BLaER1 treated with 17β-estradiol and CSF1 and Interleukin-3, amounts not matched to agents 10 nM and 100 nM (cell line): ENCODE results near the gene VGF.
"Not testable (repeated sequence)": the region's sequence is repeated elsewhere in the genome, so short reads cannot be mapped to it uniquely, and the experiment has no call there.

Source experiments
- H3K27ac ChIP-seq, 11 experiments: shearing (Covaris generic); formaldehyde crosslinking; 2 replicates each; pipeline ENCODE4 v1.8.1; 2022
- H3K27me3 ChIP-seq, 11 experiments: shearing (Covaris generic); formaldehyde crosslinking; 2 replicates each; pipeline ENCODE4 v1.8.1; 2022
- H3K36me3 ChIP-seq, 11 experiments: shearing (Covaris generic); formaldehyde crosslinking; 2 replicates each; pipeline ENCODE4 v1.8.1; 2022
- H3K4me1 ChIP-seq, 10 experiments: shearing (Covaris generic); formaldehyde crosslinking; 2 replicates each; pipeline ENCODE4 v1.8.1; 2022
- H3K4me2 ChIP-seq, 11 experiments: shearing (Covaris generic); formaldehyde crosslinking; 2 replicates each; pipeline ENCODE4 v1.8.1; 2022
- H3K4me3 ChIP-seq, 10 experiments: shearing (Covaris generic); formaldehyde crosslinking; 2 replicates each; pipeline ENCODE4 v1.8.1; 2022
- H3K9ac ChIP-seq, 11 experiments: shearing (Covaris generic); formaldehyde crosslinking; 2 replicates each; pipeline ENCODE4 v1.8.1; 2022
- H3K9me3 ChIP-seq, 11 experiments: shearing (Covaris generic); formaldehyde crosslinking; replicated peaks in 1 of 11; 2 replicates each; pipeline ENCODE4 v1.8.1; 2022
- H4K20me1 ChIP-seq, 11 experiments: shearing (Covaris generic); formaldehyde crosslinking; 2 replicates each; pipeline ENCODE4 v1.8.1; 2022
- Cebpa-rat ChIP-seq, 11 experiments: shearing (Covaris generic); IDR thresholded peaks; 2 replicates each; pipeline ENCODE4 v1.8.1; 2022

VGF gene

DNA sequence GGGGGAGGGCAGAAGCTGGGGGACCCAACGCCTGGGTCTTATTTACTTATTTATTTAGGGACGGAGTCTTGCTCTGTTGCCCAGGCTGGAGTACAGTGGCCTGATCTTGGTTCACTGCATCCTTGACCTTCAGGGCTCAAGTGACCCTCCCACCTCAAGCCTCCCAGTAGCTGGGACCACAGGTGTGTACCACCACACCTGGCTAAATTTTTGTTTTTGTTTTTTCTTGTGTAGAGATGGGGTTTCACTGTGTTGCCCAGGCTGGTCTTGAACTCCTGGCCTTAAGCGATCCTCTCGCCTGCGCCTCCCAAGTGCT lies 37.2 kb upstream of the VGF start:
- H3K27me3 ChIP-seq: peaks cover 35 to 47% (median 42%) of the 10 kb centered on the region in 11 experiments
- no peak overlapping the region for H3K9ac ChIP-seq

DNA sequence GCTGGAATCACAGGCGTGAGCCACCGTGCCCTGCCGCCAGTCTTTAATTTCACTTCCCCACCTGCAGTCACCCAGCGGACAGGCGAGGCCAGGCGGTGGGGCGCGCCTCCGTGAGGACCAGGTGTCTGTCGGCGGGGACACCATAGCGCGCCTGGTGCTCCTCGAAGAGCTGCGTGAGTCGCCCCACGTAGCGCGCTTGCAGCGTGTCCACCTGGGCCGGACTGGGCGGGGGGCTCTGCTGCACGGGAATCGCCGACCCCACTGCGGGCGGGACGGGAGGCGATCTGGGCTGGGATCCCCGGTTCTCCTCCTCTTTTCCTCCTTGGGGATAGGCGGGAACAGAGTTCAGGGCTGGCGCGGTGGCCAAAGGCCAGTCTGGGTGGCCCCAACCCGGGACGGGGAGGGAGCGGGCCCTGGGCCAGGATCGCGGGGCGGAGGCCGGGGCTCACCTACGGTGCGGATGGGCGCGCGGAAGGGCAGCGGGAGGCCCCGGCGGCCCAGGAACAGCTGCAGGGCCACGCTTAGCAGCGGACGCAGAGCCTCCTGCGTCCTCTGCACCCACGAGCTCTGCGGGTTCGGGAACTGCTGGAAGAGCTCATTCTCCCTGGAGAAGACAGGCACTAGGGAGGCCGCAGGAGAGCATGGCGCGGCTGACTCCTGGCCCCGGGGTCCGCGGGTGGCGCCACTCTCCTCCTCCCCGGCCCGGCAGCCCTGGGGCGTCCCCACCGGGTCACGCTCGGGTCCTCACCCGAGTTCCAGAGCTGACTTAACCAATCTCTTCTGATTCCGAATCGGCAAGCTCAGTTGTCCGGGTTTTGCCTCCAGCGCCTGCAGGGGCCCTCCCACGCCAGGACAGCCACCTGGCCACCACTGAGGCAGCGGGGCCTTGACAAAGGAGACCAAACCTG lies 36.6 kb upstream of the VGF start:
- H3K9ac ChIP-seq: no peak overlapping the region
- no peak overlapping the region for H3K4me3 ChIP-seq

More for the DNA sequence above, 37.2 kb upstream of the VGF start:
- Histone ChIP-seq H3K4me2 (peak overlapping the region in 6 of 11 experiments; percentile 59 to 94 (median 82); a peak in 8 of 22 replicates), H3K36me3 (peaks cover 0 to 22% (median 17%) of the 10 kb centered on the region in 11 experiments; a peak in 15 of 22 replicates), H3K4me3 (no peak overlapping the region), H4K20me1 (peaks cover 0 to 21% (median 0%) of the 10 kb centered on the region in 11 experiments; a peak in 3 of 22 replicates), H3K4me1 (peaks cover 20 to 45% (median 35%) of the 10 kb centered on the region in 10 experiments), H3K27ac (no peak overlapping the region), H3K9me3 (no peaks in the 10 kb centered on the region)
- no peak for TF ChIP-seq Cebpa-rat (IDR thresholded peaks at IDR 0.05)

DNA sequence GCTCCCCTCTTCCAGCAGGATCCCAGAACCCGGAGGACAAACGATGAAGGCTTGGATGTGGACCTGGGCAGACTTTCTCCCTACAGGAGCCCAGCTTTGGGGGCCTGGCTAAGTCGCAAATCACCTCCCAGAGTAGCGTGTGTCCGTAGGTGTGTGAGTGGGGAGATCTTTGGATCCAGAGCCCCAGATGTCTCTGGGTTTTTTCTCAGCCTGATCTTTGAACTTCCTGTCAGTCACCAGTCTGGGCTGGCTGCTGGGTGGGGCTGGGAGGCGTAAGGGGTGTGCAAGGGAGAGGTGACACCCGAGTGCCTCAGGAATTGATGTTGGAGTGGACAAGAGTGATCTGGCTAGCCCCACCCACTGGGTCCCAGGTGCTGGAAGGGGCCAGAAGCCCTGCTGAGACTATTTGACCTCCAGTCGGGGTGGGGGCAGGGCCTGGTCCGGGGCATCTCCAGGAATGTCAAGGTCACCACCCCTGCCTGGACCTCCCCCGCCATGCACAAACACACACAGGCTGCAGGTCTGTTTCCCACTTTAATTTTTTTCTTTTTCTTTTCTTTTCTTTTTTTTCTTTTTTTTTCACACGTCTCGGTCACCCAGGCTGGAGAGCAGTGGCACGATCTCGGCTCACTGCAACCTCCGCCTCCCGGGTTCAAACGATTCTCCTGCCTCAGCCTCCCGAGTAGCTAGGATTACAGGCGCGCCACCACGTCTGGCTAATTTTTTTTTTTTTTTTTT lies 35.7 kb upstream of the VGF start, which contains the start of gene MOGAT3:
MOGAT3 (minus strand) TSS at position 175 of the 738 bp plus-strand sequence. CDS start 182 bp downstream, outside the sequence.
- peaks cover 0 to 7% (median 4%) of the 10 kb centered on the region in 11 experiments; a peak in 13 of 22 replicates for H3K36me3 ChIP-seq
- peaks cover 20 to 39% (median 29%) of the 10 kb centered on the region in 10 experiments for H3K4me1 ChIP-seq
- TF ChIP-seq Cebpa-rat (IDR thresholded peaks at IDR 0.05): no peak
- no peak within 1 kb of the TSS for H3K4me3 ChIP-seq
- H4K20me1 ChIP-seq: peaks cover 0 to 9% (median 0%) of the 10 kb centered on the region in 11 experiments; a peak in 2 of 22 replicates
- H3K27me3 ChIP-seq: peaks cover 35 to 47% (median 42%) of the 10 kb centered on the region in 11 experiments
- H3K27ac ChIP-seq: no peak within 1 kb of the TSS
- H3K9ac ChIP-seq: no peak within 1 kb of the TSS
- no peak within 1 kb of the TSS for H3K4me2 ChIP-seq
- no peaks in the 10 kb centered on the region for H3K9me3 ChIP-seq

More for the DNA sequence above, 36.6 kb upstream of the VGF start:
- Histone ChIP-seq H3K4me2 (no peak overlapping the region), H3K9me3 (no peaks in the 10 kb centered on the region), H3K36me3 (peaks cover 0 to 16% (median 12%) of the 10 kb centered on the region in 11 experiments; a peak in 15 of 22 replicates), H4K20me1 (peaks cover 0 to 15% (median 0%) of the 10 kb centered on the region in 11 experiments; a peak in 2 of 22 replicates), H3K4me1 (peaks cover 20 to 45% (median 35%) of the 10 kb centered on the region in 10 experiments), H3K27me3 (peaks cover 35 to 47% (median 42%) of the 10 kb centered on the region in 11 experiments), H3K27ac (no peak overlapping the region)
- no peak for TF ChIP-seq Cebpa-rat (IDR thresholded peaks at IDR 0.05)

DNA sequence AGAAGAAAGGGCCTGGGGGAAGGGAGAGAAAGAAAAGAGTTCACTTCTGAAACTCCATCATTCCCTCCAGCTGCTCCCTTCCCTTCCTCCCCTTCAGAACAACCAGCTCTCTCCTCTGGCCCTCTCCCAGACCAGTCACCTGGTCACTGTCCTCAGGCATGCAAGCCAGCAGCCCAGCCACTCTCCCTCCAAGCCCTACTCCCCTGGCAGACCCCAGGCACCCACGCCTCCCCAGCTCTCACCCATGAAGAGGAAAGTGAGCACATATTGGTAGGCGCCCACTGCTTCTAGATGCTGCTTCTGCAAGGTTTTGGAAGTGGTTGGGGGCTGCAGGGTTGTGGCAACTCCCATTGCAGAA lies 35.1 kb upstream of the VGF start:
- no peaks in the 10 kb centered on the region for H3K9me3 ChIP-seq
- H3K4me1 ChIP-seq: peaks cover 20 to 34% (median 25%) of the 10 kb centered on the region in 10 experiments
- no peak overlapping the region for H3K4me3 ChIP-seq
- peaks cover 0 to 9% (median 0%) of the 10 kb centered on the region in 11 experiments; a peak in 1 of 22 replicates for H4K20me1 ChIP-seq
- no peak for TF ChIP-seq Cebpa-rat (IDR thresholded peaks at IDR 0.05)
- H3K27ac ChIP-seq: no peak overlapping the region
- H3K36me3 ChIP-seq: 0 out of 22 replicates have a peak, but pooled peaks cover 0 to 1% (median 0%) of the 10 kb centered on the region in 11 experiments
- H3K27me3 ChIP-seq: peaks cover 35 to 47% (median 42%) of the 10 kb centered on the region in 11 experiments
- no peak overlapping the region for H3K9ac ChIP-seq
- no peak overlapping the region for H3K4me2 ChIP-seq

DNA sequence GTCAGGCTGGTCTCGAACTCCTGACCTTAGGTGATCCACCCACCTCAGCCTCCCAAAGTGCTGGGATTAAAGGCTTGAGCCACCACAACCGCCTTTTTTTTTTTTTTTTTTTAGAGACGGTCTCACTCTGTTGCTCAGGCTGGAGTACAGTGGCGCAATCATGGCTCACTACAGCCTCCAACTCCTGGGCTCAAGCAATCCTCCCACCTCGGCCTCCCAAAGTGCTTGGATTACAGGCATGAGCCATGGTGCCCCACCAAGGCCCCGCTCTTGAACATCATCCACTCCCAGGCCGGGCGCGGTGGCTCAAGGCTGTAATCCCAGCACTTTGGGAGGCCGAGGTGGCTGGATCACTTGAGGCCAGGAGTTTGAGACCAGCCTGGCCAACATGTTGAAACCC lies 34.2 kb upstream of the VGF start:
- H4K20me1 ChIP-seq, H3K9ac ChIP-seq, H3K4me3 ChIP-seq, H3K36me3 ChIP-seq, H3K9me3 ChIP-seq, H3K27ac ChIP-seq, H3K4me2 ChIP-seq: not testable (repeated sequence)
- H3K27me3 ChIP-seq: peaks cover 35 to 47% (median 42%) of the 10 kb centered on the region in 11 experiments
- peaks cover 14 to 27% (median 20%) of the 10 kb centered on the region in 10 experiments for H3K4me1 ChIP-seq

DNA sequence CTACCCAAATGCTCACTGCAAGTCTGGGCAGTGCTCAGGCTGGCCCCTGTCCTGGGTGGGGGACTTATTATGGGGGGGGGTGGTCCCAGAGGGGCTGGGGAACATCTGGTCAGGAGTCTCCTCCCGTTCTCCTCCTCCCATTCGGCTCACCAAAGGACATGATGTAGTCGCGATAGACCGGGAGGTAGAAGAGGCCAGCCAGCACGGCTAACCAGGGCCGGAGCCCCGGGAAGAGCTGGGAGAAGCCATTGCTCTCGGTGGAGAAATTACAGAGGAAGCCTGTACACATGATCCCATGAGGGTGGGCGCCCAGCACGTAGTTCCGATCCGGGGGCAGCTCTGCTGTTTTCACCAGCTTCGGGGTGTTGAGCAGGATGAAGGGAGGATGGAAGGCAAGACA lies 33.1 kb upstream of the VGF start:
- Histone ChIP-seq H3K4me2 (no peak overlapping the region), H3K36me3 (no peaks in the 10 kb centered on the region), H3K27me3 (peaks cover 35 to 45% (median 40%) of the 10 kb centered on the region in 11 experiments), H3K9me3 (no peaks in the 10 kb centered on the region), H3K4me3 (no peak overlapping the region), H3K4me1 (peaks cover 3 to 17% (median 9%) of the 10 kb centered on the region in 10 experiments), H3K27ac (no peak overlapping the region), H3K9ac (no peak overlapping the region), H4K20me1 (peaks cover 0 to 9% (median 0%) of the 10 kb centered on the region in 11 experiments; a peak in 1 of 22 replicates)
- TF ChIP-seq Cebpa-rat (IDR thresholded peaks at IDR 0.05): no peak

DNA sequence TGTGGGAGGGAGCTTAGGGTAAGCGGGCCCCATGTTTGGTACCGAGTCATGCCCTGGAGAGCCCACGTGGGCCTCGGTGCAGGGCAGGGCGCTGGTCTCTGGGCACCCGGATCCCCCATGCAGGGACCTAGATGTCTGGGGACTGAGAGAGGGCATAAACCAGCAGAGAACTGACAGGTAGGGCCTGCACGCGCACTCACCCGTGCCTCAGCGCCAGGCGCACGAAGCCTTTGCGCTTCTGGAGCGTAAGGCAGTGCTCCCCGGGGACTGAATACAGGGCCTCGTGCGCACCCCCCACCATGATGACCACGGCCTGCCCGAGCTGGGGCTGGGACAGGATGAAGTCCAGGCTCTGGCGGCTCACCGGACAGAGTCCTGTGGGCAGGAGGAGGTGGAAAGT lies 32.6 kb upstream of the VGF start:
- Histone ChIP-seq H3K27me3 (peaks cover 33 to 40% (median 35%) of the 10 kb centered on the region in 11 experiments), H3K4me3 (no peak overlapping the region), H4K20me1 (peaks cover 0 to 9% (median 0%) of the 10 kb centered on the region in 11 experiments; a peak in 1 of 22 replicates), H3K36me3 (no peaks in the 10 kb centered on the region), H3K9me3 (no peaks in the 10 kb centered on the region), H3K9ac (no peak overlapping the region), H3K4me1 (peaks cover 0 to 12% (median 5%) of the 10 kb centered on the region in 10 experiments; a peak in 16 of 20 replicates), H3K4me2 (peak overlapping the region in 1 of 11 experiments; percentile 12; a peak in 2 of 22 replicates), H3K27ac (no peak overlapping the region)
- TF ChIP-seq Cebpa-rat (IDR thresholded peaks at IDR 0.05): no peak

DNA sequence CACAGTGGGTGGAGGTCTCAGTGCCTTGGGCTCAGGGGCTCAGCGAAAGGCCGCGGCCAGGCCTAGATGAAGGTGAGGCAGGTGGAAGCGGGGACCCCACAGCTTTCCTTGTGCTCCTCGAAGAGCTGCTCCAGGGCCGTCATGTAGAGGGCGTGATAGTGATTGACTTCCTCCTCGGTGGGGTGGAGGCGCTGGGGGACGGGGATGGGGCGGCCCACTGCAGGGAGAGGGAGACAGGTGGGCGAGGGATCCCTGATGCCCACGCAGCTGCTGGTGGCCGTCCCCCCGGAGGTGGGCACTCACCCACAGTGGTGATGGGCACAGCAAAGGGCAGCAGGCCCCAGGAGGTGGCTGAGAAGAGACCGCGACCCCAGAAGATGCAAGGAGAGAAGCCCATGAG lies 30.5 kb upstream of the VGF start:
- no peaks in the 10 kb centered on the region for H3K9me3 ChIP-seq
- no peak overlapping the region for H3K9ac ChIP-seq
- H3K4me2 ChIP-seq: no peak overlapping the region
- peaks cover 0 to 5% (median 0%) of the 10 kb centered on the region in 10 experiments; a peak in 3 of 20 replicates for H3K4me1 ChIP-seq
- H4K20me1 ChIP-seq: no peaks in the 10 kb centered on the region
- no peak overlapping the region for H3K4me3 ChIP-seq
- no peak overlapping the region for H3K27ac ChIP-seq
- no peaks in the 10 kb centered on the region for H3K36me3 ChIP-seq
- peaks cover 12 to 19% (median 14%) of the 10 kb centered on the region in 11 experiments for H3K27me3 ChIP-seq
- no peak for TF ChIP-seq Cebpa-rat (IDR thresholded peaks at IDR 0.05)

DNA sequence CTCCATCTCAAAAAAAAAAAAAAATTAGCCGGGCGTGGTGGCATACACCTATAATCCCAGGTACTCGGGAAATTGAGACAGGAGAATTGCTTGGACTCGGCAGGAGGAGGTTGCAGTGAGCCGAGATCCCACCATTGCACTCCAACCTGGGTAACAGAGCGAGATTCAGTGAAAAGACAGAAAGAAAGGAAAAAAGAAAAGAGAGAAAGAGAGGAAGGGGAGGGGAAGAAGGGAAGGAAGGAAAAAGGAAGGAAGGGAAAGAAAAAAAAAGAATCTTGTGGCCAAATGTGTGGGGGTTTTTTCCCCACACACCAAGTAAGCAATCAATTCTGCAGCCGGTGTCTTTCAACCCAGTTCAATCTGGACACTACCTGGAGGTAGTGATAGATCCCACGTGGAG lies 23.7 kb upstream of the VGF start:
- no peak overlapping the region for H3K27ac ChIP-seq
- TF ChIP-seq Cebpa-rat (IDR thresholded peaks at IDR 0.05): no peak
- no peak overlapping the region for H3K4me3 ChIP-seq
- peaks cover 0 to 22% (median 3%) of the 10 kb centered on the region in 10 experiments; a peak in 6 of 20 replicates for H3K4me1 ChIP-seq
- no peaks in the 10 kb centered on the region for H4K20me1 ChIP-seq
- H3K9me3 ChIP-seq: no peaks in the 10 kb centered on the region
- H3K36me3 ChIP-seq: no peaks in the 10 kb centered on the region
- H3K9ac ChIP-seq: no peak overlapping the region
- no peak overlapping the region for H3K4me2 ChIP-seq
- no peaks in the 10 kb centered on the region for H3K27me3 ChIP-seq
